Body of pancreas (tissue), 4 donors: Measurements from ENCODE around the gene ACSL4.

ENCODE experiments used
- POLR2A ChIP-seq, 3 donors: fragments of 450-650 bp; IDR thresholded peaks; one replicate each; pipeline ENCODE4 v1.6.1; 2016; ENCODE audit warnings: antibody characterized with exemption in 3 of 3, mild to moderate bottlenecking in 2 of 3
- TF ChIP-seq, protein P1 (sequence below), 7 experiments: fragments of 450-650 bp in 4 of 7; fragments of 200-600 bp in 3 of 7; sonication (generic) in 3 of 7; IDR thresholded peaks; one replicate each; pipeline ENCODE4 v1.5.1; 2016 to 2019; ENCODE audit warnings: antibody characterized with exemption in 7 of 7

DNA sequence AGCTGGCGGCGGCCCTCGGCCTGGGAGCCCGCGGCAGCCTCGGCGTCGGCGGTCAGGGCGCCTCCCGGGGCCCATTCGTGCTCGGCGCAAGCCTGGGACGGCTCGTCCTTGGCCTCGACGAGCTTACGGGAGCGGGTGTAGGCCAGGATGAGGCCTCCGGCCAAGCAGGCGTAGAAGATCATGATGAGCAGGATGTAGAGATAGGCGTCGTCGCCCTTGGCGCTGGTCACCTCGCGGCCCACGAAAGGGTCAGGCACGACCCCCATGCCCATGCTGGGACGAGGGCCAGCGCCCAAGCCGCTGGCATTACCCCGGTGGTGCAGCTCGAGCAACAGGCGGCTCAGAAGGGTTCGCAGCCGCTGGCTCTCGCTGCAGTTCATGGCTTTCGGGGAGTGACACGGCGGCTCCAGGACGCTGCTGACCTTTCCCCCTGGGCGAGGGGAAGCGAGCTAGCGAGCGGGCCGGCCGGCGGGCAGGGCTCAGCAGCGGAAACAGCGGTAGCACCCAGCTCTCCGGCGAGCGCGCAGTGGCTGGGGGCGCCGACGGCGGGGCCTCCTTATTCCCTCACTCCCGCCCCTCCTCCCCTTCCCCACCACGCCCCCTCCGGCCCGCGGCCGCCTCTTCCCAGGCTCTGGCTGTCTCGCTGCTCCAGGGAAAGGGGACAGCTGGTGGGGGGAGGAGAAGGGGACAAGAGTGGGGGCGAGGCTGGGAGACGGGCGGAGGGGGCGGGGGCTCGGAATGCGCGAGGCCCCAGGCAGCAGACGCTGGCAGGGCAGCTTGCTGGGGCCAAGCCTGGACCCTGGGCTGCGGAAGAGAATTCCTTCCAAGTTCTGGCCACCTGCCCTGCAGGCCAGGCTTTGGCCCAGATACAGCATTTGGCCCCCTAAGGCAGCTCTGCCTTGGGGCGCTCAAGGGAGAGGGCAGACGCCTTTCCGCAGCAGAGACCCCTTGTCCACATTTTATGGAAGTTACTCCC, 108.1 kb downstream of the ACSL4 start, which contains the start of gene KCNE5:
- TF ChIP-seq, protein P1, sequence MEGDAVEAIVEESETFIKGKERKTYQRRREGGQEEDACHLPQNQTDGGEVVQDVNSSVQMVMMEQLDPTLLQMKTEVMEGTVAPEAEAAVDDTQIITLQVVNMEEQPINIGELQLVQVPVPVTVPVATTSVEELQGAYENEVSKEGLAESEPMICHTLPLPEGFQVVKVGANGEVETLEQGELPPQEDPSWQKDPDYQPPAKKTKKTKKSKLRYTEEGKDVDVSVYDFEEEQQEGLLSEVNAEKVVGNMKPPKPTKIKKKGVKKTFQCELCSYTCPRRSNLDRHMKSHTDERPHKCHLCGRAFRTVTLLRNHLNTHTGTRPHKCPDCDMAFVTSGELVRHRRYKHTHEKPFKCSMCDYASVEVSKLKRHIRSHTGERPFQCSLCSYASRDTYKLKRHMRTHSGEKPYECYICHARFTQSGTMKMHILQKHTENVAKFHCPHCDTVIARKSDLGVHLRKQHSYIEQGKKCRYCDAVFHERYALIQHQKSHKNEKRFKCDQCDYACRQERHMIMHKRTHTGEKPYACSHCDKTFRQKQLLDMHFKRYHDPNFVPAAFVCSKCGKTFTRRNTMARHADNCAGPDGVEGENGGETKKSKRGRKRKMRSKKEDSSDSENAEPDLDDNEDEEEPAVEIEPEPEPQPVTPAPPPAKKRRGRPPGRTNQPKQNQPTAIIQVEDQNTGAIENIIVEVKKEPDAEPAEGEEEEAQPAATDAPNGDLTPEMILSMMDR (IDR thresholded peaks at IDR 0.05): no peak
- no peak for TF ChIP-seq POLR2A (IDR thresholded peaks at IDR 0.05)
